CD4-positive, alpha-beta T cell treated with Interleukin-17A for 4 hours (primary cell): ENCODE data around the gene GPX5.
A peak's percentile ranks its signal among the peaks of the same experiment; 100 is the strongest.
"Not testable (repeated sequence)": the region's sequence is repeated elsewhere in the genome, so short reads cannot be mapped to it uniquely, and the experiment has no call there.

Experiments used
- DNase-seq: peaks from one replicate; pipeline ENCODE4 v3.0.0-alpha.2; 2020; ENCODE audit warnings: mixed read lengths

Gene GPX5

DNA sequence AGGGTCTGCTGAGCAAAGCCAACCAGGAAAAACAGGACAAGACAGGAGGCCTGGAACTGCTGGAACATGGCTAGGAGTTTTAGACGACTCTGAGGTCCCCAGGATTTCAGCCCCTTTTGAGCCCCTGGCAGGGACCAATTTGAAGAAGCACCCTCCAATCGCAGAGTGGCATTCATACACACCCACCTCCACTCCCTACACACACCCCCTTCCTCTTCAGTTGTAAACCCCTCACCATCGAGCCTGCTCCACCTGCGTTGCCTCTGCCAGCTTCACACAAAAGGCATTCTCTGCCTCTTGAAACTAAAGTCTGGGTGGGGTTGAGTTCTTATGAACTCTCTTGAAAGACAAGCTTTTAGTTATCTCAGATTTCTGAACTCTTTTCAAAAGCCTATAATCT is 10.0 kb upstream of the GPX5 start, which contains the start of gene GPX6:
TSS of gene GPX6 (minus strand) at position 118 of the 400 bp plus-strand sequence. CDS start at position 68, 50 bp downstream.
- DNase-seq, result no peak

- no peak for DNase-seq
These were observed 7.7 kb upstream of the GPX5 start for GRCh38 chr6:28517964-28518363.

DNA sequence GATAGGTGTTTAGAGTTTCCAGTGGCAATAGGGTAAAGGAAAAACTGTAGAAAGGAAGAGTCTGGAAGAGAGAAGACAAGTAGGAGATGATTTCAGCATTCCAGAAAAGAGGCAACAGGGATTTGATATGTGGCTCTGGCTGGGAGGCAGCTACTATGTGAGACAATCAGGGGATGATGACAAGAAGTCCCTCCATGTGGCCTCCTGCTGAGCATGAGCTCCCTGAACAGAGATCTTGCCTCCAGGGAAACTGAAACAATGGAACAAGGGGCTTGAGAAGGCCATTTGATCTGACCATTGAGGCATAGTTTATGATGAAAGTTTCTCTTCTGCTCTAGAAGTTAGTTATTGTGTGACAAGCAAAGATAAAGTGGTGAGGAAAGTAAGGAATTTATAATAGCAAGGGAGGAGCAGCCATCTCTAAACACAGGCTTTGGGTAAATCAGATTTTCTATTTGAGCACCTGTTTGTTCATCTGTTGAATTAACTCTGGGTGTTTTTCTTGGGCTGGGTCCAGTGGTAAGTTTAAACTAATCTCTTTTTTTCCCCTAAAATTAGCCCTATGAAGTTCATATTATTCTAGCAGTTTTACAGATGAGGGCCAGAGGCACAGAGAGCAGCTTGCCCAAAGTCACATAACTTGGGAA is 3.0 kb upstream of the GPX5 start:
- DNase-seq, result no peak

DNA sequence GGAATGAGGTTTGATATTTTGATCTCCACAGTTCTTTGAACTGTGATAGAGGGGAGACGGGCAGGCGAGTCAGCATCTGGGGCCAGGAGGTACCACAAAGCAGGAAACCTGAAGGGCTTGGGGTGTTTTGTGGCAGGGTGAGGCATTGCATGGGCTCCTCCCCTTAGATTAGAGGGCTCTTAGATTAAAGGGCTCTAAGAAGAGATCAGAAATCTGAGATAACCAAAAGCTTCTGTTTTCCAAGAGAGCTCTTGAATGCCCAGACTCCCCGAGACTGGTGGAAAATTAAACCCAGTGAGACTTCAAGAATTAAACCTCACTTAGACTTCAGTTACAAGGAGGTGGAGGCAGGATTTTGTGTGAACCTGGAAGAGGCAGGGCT is 2.4 kb upstream of the GPX5 start:
- peak; percentile 62 for DNase-seq

- DNase-seq, result no peak
These were observed 5.1 kb downstream of the GPX5 start for GRCh38 chr6:28530777-28531176.

DNA sequence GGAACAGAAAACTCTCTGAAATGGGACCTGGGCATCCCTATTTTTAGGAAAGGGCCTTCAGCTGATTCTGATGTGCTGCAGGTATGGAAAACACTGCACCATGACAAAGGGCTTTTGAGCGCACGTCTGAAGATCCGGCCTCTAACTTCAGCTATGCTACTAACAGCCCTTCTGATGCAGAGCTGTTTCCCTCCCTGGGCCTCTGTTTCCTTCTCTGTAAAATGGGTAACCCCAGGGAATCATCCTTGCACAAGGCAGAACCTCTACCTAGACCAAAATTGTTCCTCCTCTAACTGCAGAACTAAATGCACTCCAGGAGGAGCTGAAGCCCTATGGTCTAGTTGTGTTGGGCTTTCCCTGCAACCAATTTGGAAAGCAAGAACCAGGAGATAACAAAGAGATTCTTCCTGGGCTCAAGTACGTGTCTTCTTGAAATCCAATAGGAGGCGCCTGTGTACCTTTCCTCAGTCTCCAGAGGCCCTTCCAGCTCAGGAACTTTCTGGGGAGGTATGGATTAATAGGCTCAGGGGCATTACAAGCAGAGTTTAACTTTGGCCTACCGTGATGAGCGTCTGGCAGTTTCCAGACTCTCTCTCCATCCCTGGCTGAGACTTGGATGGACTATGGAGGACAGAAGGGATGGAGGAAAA is 5.9 kb downstream of the GPX5 start:
- DNase-seq, result no peak

DNA sequence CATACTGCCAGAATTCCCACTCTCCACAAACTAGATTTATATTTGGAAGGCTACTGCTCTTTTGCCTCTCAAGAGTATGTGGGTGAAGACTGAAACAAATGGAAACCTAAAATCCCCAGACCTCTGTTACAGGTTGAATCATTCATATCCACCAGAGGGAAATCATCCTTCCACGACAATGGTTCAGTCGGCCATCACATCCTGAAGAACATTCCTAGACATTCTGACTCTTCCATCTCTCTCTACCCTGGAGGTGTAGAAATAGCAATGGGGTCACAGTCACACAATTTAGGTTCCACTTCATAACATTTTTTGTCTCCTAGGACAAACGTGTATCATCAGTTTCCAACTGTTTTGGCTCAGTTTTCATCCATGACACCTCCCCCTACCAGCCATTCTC is 8.6 kb downstream of the GPX5 start:
- DNase-seq, result no peak

DNA sequence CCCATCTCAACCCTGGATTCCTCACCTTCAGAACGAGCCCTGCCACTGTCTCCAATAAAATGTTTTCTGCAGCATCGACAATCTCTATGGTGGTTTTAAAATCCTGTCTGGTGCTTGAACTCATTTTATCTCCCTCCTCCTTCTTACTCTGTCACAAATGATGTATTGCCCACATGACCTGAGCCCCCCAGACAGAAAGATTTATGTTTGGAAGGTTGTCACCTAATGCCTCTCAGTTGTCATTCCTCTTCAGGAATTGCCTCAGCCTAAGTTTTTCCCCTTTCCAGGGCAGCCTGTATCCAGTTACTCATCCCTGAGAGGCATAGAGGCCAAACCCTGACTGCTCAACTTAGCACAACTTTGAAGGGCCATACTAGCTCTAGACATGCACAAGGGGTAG is 9.2 kb downstream of the GPX5 start:
- no peak for DNase-seq

- no peak for DNase-seq
These were observed 11.4 kb downstream of the GPX5 start for GRCh38 chr6:28537065-28537464.

DNA sequence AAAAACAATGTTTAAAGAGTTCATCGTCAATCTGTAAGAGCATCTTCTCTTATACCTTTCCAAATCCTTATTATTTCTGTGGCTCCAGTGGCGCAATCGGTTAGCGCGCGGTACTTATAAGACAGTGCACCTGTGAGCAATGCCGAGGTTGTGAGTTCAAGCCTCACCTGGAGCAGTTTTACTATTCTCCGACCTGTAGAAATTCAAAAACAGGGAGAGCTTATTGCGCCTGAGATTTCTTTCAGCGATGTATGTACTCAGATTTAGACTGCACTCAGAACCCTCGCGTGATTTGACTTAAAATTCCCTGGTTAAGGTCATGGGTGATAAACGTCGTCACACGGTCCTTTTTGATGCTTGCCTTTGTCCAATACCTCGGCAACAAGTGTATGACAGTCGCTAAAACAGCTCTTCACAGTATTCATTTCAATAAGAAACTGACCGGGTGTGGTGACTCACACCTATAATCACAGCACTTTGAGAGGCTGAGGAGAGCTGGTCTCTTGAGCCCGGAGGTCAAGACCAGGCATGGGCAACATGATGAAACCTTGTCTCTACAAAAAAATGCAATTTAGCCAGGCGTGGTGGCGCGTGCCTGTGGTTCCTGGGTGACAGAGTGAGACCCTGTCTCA is 11.9 kb downstream of the GPX5 start:
- DNase-seq, result peak; percentile 45

DNA sequence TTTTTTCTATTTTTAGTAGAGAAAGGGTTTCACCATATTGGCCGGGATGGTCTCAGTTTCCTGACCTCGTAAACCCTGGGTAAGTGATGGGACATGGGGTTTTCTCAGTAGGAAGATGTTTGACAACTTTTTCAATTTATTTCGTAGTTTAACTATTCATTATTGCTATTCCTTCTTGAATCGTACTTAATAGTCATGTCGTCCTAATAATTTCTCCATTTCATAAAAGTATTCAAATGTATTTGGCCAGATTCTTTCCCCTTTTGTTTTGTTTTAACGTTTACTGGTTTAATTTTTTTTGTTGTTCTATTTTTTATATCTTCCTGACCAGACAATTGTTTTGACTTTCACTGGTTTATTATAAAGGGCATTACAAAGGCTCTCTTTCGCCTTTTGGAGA is 16.3 kb downstream of the GPX5 start:
- no peak for DNase-seq

- DNase-seq, result peak; percentile 73
These were observed 17.0 kb downstream of the GPX5 start for GRCh38 chr6:28542440-28543296.

DNA sequence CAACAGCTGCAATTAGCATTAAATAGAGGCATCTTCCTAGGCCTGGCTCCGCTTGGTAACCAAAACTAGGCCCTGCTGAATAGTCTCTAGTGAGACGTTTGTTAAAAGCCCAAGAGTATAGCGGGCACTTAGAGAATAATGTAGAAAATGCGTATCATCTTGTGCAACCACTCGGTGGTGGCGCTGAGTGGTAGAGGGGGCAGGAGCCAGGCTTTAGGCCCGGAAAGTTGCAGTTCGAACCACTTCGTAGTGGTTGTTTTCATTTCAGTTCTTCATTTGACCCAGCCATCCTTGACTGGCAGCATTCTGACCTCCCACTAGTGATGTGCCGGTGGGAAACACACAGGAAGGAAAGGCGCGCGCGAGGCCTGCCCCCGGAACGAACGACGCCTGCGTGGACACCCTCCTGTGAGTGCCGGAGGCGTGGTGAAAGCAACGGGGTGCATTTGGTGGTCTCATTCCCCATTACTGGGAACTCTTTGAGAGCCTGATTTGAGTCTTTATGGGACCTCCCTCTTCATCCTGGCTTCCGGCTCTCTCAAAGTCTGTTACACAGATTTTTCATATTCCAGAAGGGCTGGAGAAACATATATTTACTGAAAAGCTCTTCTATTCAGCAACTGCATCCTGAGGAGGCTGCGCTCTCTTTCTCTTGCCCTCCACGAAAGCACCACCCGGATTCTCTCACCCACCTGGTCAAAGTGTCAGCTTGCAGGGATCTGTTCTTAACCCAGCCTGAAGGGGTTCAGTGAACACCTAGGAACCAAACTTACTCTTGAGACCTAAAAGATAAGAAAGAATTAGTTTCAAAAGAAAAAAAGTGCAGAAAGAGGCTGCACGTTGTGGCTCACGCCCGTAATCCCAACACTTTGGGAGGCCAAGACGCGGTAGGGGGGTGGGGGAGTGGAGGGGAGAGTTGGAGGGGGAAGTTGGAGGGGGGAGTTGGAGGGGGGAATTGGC is 18.2 kb downstream of the GPX5 start:
- DNase-seq, result peak; percentile 61

DNA sequence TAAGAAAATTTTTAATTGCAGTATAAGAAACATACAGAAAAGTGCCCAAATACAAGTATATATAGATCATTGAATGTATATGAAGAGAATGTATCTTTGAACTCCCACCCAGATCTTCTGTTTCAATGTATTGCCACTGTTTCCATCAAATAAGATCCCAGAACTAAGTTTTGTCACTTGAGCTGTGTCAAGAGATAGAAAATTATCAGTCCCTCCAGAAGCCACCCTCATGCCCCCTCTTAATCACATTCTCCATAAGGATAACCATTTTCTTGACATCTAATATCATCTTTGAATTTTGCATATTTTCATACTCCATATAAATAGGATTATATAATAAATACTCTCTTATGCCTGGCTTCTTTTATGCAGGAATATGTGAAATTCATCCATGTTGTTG is 20.3 kb downstream of the GPX5 start:
- no peak for DNase-seq

GRCh38 chr6:28547003-28547402 is 21.3 kb downstream of the GPX5 start:
- DNase-seq, result not testable (repeated sequence)

DNA sequence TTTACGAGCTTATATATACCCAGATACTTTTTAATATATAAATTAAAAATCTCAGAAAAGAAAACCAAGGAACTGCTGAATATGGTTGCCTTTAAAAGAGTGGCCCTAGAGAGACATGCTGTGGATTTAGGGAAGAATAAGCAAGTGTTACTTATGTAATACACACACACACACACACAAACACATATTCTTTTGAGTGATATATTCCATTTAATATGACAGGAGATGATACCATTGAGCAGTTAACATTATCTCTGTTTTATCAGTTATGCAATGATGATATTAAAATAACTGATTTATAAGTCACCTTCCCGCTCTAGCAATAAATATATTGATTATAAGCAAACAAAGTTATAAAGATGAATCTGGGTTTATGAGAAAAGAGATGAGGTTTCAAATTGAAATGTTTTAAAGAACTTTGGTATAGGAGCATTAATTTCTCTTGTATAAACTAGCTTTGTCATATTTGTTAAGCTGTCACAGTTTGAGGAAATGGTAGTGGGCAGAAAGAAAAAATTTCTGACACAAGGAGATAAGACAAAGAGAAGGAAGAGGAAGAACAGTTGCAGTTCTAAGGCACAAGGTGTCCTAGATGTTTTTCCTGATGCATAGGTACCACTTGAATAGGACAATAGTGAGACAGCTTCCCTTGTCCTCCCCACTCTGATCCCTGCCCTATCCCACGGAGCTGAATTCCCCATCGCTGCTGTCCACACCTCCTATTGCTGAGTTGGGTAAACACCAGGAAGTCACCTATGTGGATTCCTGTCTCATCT is 26.4 kb downstream of the GPX5 start:
- DNase-seq, result no peak

DNA sequence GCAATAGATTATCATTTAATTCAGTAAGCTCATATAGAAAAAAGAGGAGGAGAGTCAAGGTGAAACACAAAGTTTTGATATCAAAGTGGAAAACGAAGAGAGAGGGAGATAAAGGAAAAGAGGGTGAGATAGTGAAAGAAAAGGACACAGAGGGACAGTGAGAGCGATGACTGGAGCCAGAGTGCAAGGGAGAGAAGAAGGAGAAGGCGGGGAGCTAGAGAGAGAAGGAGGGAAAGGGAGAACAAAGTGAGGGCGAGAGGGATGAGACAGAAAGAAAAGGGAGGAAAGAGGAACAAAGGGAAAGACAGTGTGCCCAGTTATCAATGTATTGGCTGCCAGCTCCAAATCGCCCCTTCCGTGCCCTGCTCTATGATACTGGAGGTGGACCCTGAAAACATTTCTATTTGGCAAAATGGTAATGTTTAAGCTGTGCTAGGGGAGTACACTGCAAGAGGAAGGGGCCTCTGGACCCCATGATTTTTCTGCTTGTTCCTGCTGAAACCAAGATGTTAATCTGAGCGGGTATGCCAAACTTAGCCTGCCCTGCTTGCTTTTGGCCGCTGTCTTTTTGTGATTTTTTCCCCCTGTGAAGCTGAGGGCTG is 27.8 kb downstream of the GPX5 start:
- no peak for DNase-seq

- no peak for DNase-seq
These were observed 28.6 kb downstream of the GPX5 start for GRCh38 chr6:28553986-28554881.

GRCh38 chr6:28555136-28555535 is 29.5 kb downstream of the GPX5 start:
- DNase-seq, result no peak

- DNase-seq, result no peak
These were observed 32.9 kb downstream of the GPX5 start for GRCh38 chr6:28558629-28559028.
